Effector memory CD4-positive, alpha-beta T cell (primary cell): ENCODE results near the gene LENG9.

Experiments used
- DNase-seq, 3 donors: peaks; one replicate each; pipeline ENCODE4 v3.0.0-alpha.2; 2020
- H3K27ac ChIP-seq: 2 replicates; pipeline ENCODE4 v1.7.0; 2013; ENCODE audit warnings: mild to moderate bottlenecking, low read length, moderate library complexity; ENCODE audit not compliant: insufficient read depth, poor library complexity, severe bottlenecking
- H3K27me3 ChIP-seq: replicated peaks from 2 replicates; pipeline ENCODE4 v1.7.0; 2013; ENCODE audit warnings: mild to moderate bottlenecking, low read length; ENCODE audit not compliant: insufficient read depth, control insufficient read depth, poor library complexity, severe bottlenecking
- H3K36me3 ChIP-seq: 2 replicates; pipeline ENCODE4 v1.7.0; 2013; ENCODE audit warnings: mild to moderate bottlenecking, low read length, moderate library complexity; ENCODE audit not compliant: control insufficient read depth, insufficient read depth
- H3K4me1 ChIP-seq: 2 replicates; pipeline ENCODE4 v1.7.0; 2013; ENCODE audit warnings: low read length, mild to moderate bottlenecking; ENCODE audit not compliant: control insufficient read depth, insufficient read depth, poor library complexity, severe bottlenecking
- H3K4me3 ChIP-seq: 2 replicates; pipeline ENCODE4 v1.7.0; 2013; ENCODE audit warnings: low read length, low read depth, mild to moderate bottlenecking; ENCODE audit not compliant: insufficient read depth, poor library complexity, severe bottlenecking
- H3K9me3 ChIP-seq: 2 replicates; pipeline ENCODE4 v1.7.0; 2013; ENCODE audit warnings: mild to moderate bottlenecking, low read length, moderate library complexity; ENCODE audit not compliant: control insufficient read depth

LENG9 gene

GRCh38 chr19:54431255-54431838, 32.2 kb downstream of the LENG9 start:
- Histone ChIP-seq H3K4me3 (no peak overlapping the region), H3K9me3 (no peaks in the 10 kb centered on the region), H3K4me1 (peaks cover 13% of the 10 kb centered on the region), H3K27ac (no peak overlapping the region), H3K27me3 (peaks cover 18% of the 10 kb centered on the region), H3K36me3 (peaks cover 3% of the 10 kb centered on the region)
- no peak for DNase-seq

- Histone ChIP-seq H3K4me1 (peaks cover 13% of the 10 kb centered on the region), H3K27me3 (peaks cover 18% of the 10 kb centered on the region), H3K4me3 (peak overlapping the region; percentile 29), H3K27ac (no peak overlapping the region), H3K9me3 (no peaks in the 10 kb centered on the region), H3K36me3 (no peaks in the 10 kb centered on the region)
- DNase-seq: peak in 1 of 3 donors; percentile 17
Observed at GRCh38 chr19:54430306-54431254, 33.0 kb downstream of the LENG9 start.

- Histone ChIP-seq H3K27ac (no peak overlapping the region), H3K9me3 (no peaks in the 10 kb centered on the region), H3K27me3 (peaks cover 18% of the 10 kb centered on the region), H3K4me3 (no peak overlapping the region), H3K36me3 (no peaks in the 10 kb centered on the region), H3K4me1 (peaks cover 10% of the 10 kb centered on the region)
- no peak for DNase-seq
Observed at GRCh38 chr19:54429545-54430227, 33.9 kb downstream of the LENG9 start.

DNA sequence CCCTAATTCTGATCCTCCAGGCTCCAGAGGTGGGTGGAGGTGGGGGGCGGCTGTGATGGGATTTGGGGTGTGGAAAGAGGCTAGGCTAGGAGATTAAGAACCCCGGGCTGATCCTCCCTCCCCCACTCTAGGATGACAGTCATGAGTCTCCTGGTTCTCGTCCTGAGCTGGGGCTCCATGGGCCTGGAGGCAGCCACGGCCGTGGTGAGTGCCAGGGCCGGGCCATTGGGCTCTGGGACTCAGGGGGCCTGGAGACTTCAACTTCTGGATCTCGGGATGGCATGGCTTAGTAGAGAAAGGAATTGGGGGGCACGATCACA, 34.4 kb downstream of the LENG9 start:
- Histone ChIP-seq H3K27me3 (peaks cover 18% of the 10 kb centered on the region), H3K9me3 (no peaks in the 10 kb centered on the region), H3K4me3 (no peak overlapping the region), H3K4me1 (peaks cover 10% of the 10 kb centered on the region), H3K36me3 (no peaks in the 10 kb centered on the region), H3K27ac (no peak overlapping the region)
- no peak for DNase-seq

DNA sequence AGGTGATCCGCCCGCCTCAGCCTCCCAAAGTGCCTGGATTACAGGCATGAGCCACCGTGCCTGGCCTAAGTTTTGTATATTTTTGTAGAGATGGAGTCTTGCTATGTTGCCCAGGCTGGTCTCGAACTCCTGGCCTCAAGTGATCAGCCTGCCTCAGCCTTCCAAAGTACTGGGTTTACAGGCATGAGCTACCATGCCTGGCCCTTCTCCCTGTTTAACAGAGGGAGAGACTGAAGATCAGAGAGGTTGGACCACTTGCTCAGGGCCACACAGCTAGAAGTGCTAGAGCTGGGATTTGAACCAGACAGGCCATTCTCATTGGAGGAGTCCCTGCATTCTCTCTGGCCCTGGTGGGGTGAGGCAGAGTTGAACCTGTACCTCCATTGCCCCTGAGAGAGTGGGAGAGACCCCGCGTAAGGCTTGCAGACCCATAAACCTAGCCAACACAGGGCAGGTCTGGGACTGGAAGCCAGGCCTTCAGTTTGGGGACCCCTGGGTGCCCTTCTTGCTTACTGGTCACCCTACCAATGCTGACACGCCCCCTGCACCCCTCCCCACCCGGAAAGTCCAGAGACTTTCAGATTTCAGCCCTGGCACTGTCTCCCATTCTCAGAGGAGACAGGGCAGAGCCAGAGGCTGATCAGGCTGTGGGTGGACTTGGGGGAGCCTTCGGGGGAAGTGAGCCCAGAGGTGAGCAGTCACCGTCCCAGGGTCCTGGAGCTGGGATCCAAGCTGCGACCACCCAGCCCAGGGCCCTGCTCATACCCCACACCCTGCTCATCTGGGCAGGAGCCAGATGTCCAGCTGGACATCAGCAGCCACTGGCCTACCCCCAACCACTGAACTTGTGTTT, 35.0 kb downstream of the LENG9 start:
- no peak for DNase-seq
- Histone ChIP-seq H3K36me3 (no peaks in the 10 kb centered on the region), H3K27me3 (peaks cover 18% of the 10 kb centered on the region), H3K4me1 (peaks cover 10% of the 10 kb centered on the region), H3K4me3 (no peak overlapping the region), H3K9me3 (no peaks in the 10 kb centered on the region), H3K27ac (no peak overlapping the region)

- H3K4me3 ChIP-seq: no peak overlapping the region
- H3K27me3 ChIP-seq: peaks cover 18% of the 10 kb centered on the region
- H3K27ac ChIP-seq: no peak overlapping the region
- no peaks in the 10 kb centered on the region for H3K36me3 ChIP-seq
- no peaks in the 10 kb centered on the region for H3K9me3 ChIP-seq
- no peak for DNase-seq
- peaks cover 10% of the 10 kb centered on the region for H3K4me1 ChIP-seq
Observed at GRCh38 chr19:54427586-54427985, 36.0 kb downstream of the LENG9 start.

DNA sequence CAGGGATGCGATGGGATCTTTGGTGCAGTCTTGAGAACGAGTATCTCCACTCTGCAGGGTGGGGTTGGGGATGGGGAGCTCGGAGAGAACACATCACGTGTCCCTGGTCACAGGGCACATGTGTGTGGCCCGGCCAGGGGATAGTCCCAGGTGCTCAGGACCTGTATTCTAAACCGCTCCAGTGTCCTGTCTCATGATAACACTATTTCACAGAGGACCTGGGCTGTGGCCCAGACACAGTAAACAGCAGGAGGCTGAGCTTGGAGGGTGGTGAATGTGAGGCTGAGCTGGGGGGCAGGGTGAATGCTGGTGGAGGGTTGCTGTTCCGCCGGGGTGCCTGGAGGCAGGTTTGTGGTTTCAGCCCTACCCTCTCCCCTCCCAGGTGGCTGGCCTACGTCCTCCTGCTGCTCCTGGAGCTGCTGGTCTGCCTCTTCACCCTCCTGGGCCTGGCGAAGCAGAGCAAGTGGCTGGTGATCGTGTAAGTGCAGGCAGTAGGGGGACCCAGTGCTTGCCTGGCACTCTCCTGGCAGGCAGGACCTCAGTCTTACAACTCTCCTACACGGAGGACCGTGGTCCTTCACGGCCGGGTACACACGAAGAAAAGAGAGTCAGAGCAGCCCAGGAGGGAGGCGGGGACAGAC, 37.2 kb downstream of the LENG9 start:
- Histone ChIP-seq H3K27me3 (peaks cover 18% of the 10 kb centered on the region), H3K9me3 (no peaks in the 10 kb centered on the region), H3K4me1 (peaks cover 10% of the 10 kb centered on the region), H3K27ac (no peak overlapping the region), H3K4me3 (no peak overlapping the region), H3K36me3 (no peaks in the 10 kb centered on the region)
- DNase-seq: no peak

- Histone ChIP-seq H3K4me3 (no peak overlapping the region), H3K27me3 (peaks cover 18% of the 10 kb centered on the region), H3K36me3 (no peaks in the 10 kb centered on the region), H3K4me1 (peaks cover 2% of the 10 kb centered on the region), H3K9me3 (no peaks in the 10 kb centered on the region), H3K27ac (no peak overlapping the region)
- no peak for DNase-seq
Observed at GRCh38 chr19:54425382-54425723, 38.2 kb downstream of the LENG9 start.

DNA sequence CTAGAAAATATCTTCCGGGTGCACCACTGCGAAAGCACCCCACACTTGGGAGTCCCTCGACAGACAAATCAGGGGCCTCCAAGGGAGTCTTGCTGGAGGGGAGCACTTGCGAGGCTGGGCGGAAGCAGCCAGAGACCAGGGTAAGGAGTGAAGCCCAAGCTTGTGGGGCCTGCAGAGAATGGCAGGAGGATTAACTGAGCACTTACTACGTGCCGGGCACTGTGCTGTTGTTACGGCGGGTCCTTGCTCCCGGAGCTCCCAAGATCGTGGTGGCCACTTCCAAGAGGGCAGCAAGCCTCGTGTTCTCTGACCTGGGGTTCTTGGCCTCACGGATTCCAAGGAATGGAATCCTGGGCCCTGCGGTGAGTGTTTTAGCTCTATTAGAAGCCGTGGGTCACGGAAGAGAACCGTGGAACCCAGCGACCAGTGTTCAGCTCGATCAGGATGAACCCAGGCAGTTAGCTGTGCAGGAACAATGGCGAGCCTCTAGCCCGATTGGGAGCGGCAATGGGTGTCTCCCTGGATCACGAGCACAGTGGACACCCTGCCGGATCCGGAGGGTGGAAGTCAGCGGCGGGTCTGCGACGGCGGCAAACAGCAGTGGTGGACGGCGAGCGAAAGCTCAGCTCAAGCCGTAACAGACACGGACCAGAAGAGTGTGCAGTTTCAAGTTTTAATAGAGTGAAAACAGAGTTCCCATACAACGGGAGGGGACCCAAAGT, 38.8 kb downstream of the LENG9 start:
- no peak overlapping the region for H3K27ac ChIP-seq
- H3K4me1 ChIP-seq: no peaks in the 10 kb centered on the region
- H3K9me3 ChIP-seq: no peaks in the 10 kb centered on the region
- peaks cover 18% of the 10 kb centered on the region for H3K27me3 ChIP-seq
- H3K4me3 ChIP-seq: no peak overlapping the region
- H3K36me3 ChIP-seq: no peaks in the 10 kb centered on the region
- no peak for DNase-seq
